ENCODE results near the gene IL34. TPM values are rescaled to one million over a fixed set of nuclear protein-coding genes. Genes with fewer than 3 reads are reported as not detected.

IL34 gene
- total RNA-seq, 1 experiment from 2014 or later: 0.35 TPM

- H3K27ac Mint-ChIP-seq (ENCODE audit: unreplicated experiment): peak overlapping the region; percentile 37
- no TSS peak for BruUV-seq (replicated peaks)
- no peak for DNase-seq
- no peaks in the 10 kb centered on the region for H3K9me3 Mint-ChIP-seq (ENCODE audit: low read depth, unreplicated experiment)
- CTCF ChIA-PET: interaction anchor here (1.4 kb wide), 1 partner anchor 70 kb away, joined by 5 read pairs; no protein-coding TSS in a partner anchor
- no peak for TF ChIP-seq CTCF (IDR thresholded peaks at IDR 0.05; ENCODE audit: unreplicated experiment)
- no peaks in the 10 kb centered on the region for H3K27me3 Mint-ChIP-seq (ENCODE audit: unreplicated experiment)
- peaks cover 23% of the 10 kb centered on the region for H3K36me3 Mint-ChIP-seq (ENCODE audit: insufficient read depth, unreplicated experiment)
- peaks cover 24% of the 10 kb centered on the region for H3K4me1 Mint-ChIP-seq (ENCODE audit: low read depth, unreplicated experiment)
- intact Hi-C loops (cut with micrococcal nuclease; ENCODE audit: unreplicated experiment): no loop called here
- H3K4me3 Mint-ChIP-seq (ENCODE audit: low read depth, unreplicated experiment): no peak overlapping the region
These were observed 51.3 kb downstream of the IL34 start for GRCh38 chr16:70697594-70698170.

- CTCF ChIA-PET: no interaction called here
- Mint-ChIP-seq H3K4me1 (ENCODE audit: low read depth, unreplicated experiment) (peaks cover 27% of the 10 kb centered on the region), H3K36me3 (ENCODE audit: insufficient read depth, unreplicated experiment) (peaks cover 24% of the 10 kb centered on the region), H3K27me3 (ENCODE audit: unreplicated experiment) (no peaks in the 10 kb centered on the region), H3K9me3 (ENCODE audit: low read depth, unreplicated experiment) (no peaks in the 10 kb centered on the region), H3K27ac (ENCODE audit: unreplicated experiment) (no peak overlapping the region), H3K4me3 (ENCODE audit: low read depth, unreplicated experiment) (no peak overlapping the region)
- no peak for DNase-seq
- BruUV-seq (replicated peaks): no TSS peak
- intact Hi-C loops (cut with micrococcal nuclease; ENCODE audit: unreplicated experiment): no loop called here
- no peak for TF ChIP-seq CTCF (IDR thresholded peaks at IDR 0.05; ENCODE audit: unreplicated experiment)
These were observed 52.5 kb downstream of the IL34 start for GRCh38 chr16:70698901-70699300.

- Mint-ChIP-seq H3K4me3 (ENCODE audit: low read depth, unreplicated experiment) (no peak overlapping the region), H3K9me3 (ENCODE audit: low read depth, unreplicated experiment) (no peaks in the 10 kb centered on the region), H3K4me1 (ENCODE audit: low read depth, unreplicated experiment) (peaks cover 34% of the 10 kb centered on the region), H3K36me3 (ENCODE audit: insufficient read depth, unreplicated experiment) (peaks cover 24% of the 10 kb centered on the region), H3K27ac (ENCODE audit: unreplicated experiment) (no peak overlapping the region), H3K27me3 (ENCODE audit: unreplicated experiment) (no peaks in the 10 kb centered on the region)
- intact Hi-C loops (cut with micrococcal nuclease; ENCODE audit: unreplicated experiment): no loop called here
- no TSS peak for BruUV-seq (replicated peaks)
- no peak for TF ChIP-seq CTCF (IDR thresholded peaks at IDR 0.05; ENCODE audit: unreplicated experiment)
- DNase-seq: no peak
- CTCF ChIA-PET: no interaction called here
These were observed 53.3 kb downstream of the IL34 start for GRCh38 chr16:70699696-70700095.

- TF ChIP-seq CTCF (IDR thresholded peaks at IDR 0.05; ENCODE audit: unreplicated experiment): no peak
- intact Hi-C loops (cut with micrococcal nuclease; ENCODE audit: unreplicated experiment): no loop called here
- H3K4me1 Mint-ChIP-seq (ENCODE audit: low read depth, unreplicated experiment): peaks cover 30% of the 10 kb centered on the region
- no peak overlapping the region for H3K4me3 Mint-ChIP-seq (ENCODE audit: low read depth, unreplicated experiment)
- no peaks in the 10 kb centered on the region for H3K9me3 Mint-ChIP-seq (ENCODE audit: low read depth, unreplicated experiment)
- no peaks in the 10 kb centered on the region for H3K27me3 Mint-ChIP-seq (ENCODE audit: unreplicated experiment)
- DNase-seq: no peak
- no peak overlapping the region for H3K27ac Mint-ChIP-seq (ENCODE audit: unreplicated experiment)
- H3K36me3 Mint-ChIP-seq (ENCODE audit: insufficient read depth, unreplicated experiment): peaks cover 24% of the 10 kb centered on the region
- no TSS peak for BruUV-seq (replicated peaks)
- CTCF ChIA-PET: no interaction called here
These were observed 54.0 kb downstream of the IL34 start for GRCh38 chr16:70700101-70701020.
